Thyroid gland (tissue), 4 donors: ENCODE measurements around the gene KRTAP4-4.

Experiments
- POLR2A ChIP-seq, 2 donors: fragments of 450-650 bp; IDR thresholded peaks; one replicate each; pipeline ENCODE4 v1.6.1; 2017; ENCODE audit warnings: antibody characterized with exemption in 2 of 2, mild to moderate bottlenecking in 2 of 2, moderate library complexity in 1 of 2
- TF ChIP-seq, protein P1 (sequence below), 6 experiments: fragments of 200-600 bp in 3 of 6; fragments of 450-650 bp in 3 of 6; sonication (generic) in 3 of 6; IDR thresholded peaks; one replicate each; pipeline ENCODE4 v1.5.1; 2016 to 2019; ENCODE audit warnings: antibody characterized with exemption in 6 of 6, mild to moderate bottlenecking in 2 of 6, inconsistent platforms in 1 of 6, moderate library complexity in 1 of 6

DNA sequence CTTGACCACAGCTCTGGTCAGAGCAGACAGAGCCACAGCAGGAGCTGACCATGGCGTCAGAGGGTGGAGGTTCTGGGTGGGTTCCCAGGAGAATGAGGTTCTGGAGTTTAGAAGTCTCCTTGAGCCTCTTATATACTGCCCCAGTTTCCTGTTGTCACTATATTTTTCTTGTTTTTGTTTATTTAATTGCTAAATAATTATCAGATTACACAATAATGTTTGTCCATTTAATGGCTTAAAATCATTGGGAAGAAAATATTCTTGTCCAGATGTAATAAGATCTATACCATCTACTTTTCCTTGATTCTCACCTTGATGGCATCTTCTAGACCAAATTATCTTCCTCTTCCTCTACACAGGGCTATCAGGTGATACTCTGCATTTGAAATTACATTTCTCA lies 7.6 kb upstream of the KRTAP4-4 start, which contains the start of gene KRTAP4-3:
- TF ChIP-seq, protein P1, sequence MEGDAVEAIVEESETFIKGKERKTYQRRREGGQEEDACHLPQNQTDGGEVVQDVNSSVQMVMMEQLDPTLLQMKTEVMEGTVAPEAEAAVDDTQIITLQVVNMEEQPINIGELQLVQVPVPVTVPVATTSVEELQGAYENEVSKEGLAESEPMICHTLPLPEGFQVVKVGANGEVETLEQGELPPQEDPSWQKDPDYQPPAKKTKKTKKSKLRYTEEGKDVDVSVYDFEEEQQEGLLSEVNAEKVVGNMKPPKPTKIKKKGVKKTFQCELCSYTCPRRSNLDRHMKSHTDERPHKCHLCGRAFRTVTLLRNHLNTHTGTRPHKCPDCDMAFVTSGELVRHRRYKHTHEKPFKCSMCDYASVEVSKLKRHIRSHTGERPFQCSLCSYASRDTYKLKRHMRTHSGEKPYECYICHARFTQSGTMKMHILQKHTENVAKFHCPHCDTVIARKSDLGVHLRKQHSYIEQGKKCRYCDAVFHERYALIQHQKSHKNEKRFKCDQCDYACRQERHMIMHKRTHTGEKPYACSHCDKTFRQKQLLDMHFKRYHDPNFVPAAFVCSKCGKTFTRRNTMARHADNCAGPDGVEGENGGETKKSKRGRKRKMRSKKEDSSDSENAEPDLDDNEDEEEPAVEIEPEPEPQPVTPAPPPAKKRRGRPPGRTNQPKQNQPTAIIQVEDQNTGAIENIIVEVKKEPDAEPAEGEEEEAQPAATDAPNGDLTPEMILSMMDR (IDR thresholded peaks at IDR 0.05), result no peak
- TF ChIP-seq POLR2A (IDR thresholded peaks at IDR 0.05), result no peak
